ENCODE results near the gene DPM3. TPM values are rescaled to one million over a fixed set of nuclear protein-coding genes. Genes with fewer than 3 reads are reported as not detected.

Gene DPM3
- total and polyA plus RNA-seq, 2 of the 13 experiments (the other 11 are each of a cell fraction or from before 2014, with no cell fraction given), result 23.2 to 53.4 TPM

GRCh38 chr1:155167166-155168104 is 27.1 kb upstream of the DPM3 start (continued):
- TF ChIP-seq FOXM1 (CRISPR knock-in tag; IDR thresholded peaks at IDR 0.05) (no peak), ZNF468 (CRISPR knock-in tag; IDR thresholded peaks at IDR 0.05) (no peak), XBP1 (CRISPR knock-in tag; IDR thresholded peaks at IDR 0.05) (no peak), ZNF777 (CRISPR knock-in tag; IDR thresholded peaks at IDR 0.05) (no peak), PHF8 (CRISPR knock-in tag; IDR thresholded peaks at IDR 0.05) (no peak), BRCA1 (CRISPR knock-in tag; IDR thresholded peaks at IDR 0.05) (no peak), TBP (CRISPR knock-in tag; IDR thresholded peaks at IDR 0.05) (no peak), FOXA1 (IDR thresholded peaks at IDR 0.05) (no peak), FOXA1 (CRISPR knock-in tag; IDR thresholded peaks at IDR 0.05) (no peak), AKAP8 (CRISPR knock-in tag; IDR thresholded peaks at IDR 0.05) (no peak), ZNF20 (CRISPR knock-in tag; IDR thresholded peaks at IDR 0.05) (no peak), KDM5B (CRISPR knock-in tag; IDR thresholded peaks at IDR 0.05; ENCODE audit: borderline replicate concordance) (peak; percentile 54; the same call in 1 of the 2 replicates), TEF (CRISPR knock-in tag; IDR thresholded peaks at IDR 0.05) (no peak), ESRRA (CRISPR knock-in tag; IDR thresholded peaks at IDR 0.05; ENCODE audit: low read depth) (no peak), ZSCAN5A (CRISPR knock-in tag; IDR thresholded peaks at IDR 0.05; ENCODE audit: borderline replicate concordance) (0 out of 2 replicates have a peak, but pooled peaks have one; percentile 23), EHMT2 (IDR thresholded peaks at IDR 0.05; ENCODE audit: borderline replicate concordance, low read depth, low read length) (no peak), NFYB (CRISPR knock-in tag; IDR thresholded peaks at IDR 0.05) (no peak), IRF2 (CRISPR knock-in tag; IDR thresholded peaks at IDR 0.05) (0 out of 2 replicates have a peak, but pooled peaks have one; percentile 31), ZNF713 (CRISPR knock-in tag; IDR thresholded peaks at IDR 0.05) (peak; percentile 11; the same call in 1 of the 2 replicates), GABPA (IDR thresholded peaks at IDR 0.05; ENCODE audit: low read depth, low read length) (no peak), GABPA (CRISPR knock-in tag; IDR thresholded peaks at IDR 0.05; ENCODE audit: low read depth) (no peak), RAD51 (IDR thresholded peaks at IDR 0.05; ENCODE audit: borderline replicate concordance) (no peak), ZNF431 (CRISPR knock-in tag; IDR thresholded peaks at IDR 0.05; ENCODE audit: borderline replicate concordance, low read depth) (no peak), RAD21 (CRISPR knock-in tag; IDR thresholded peaks at IDR 0.05) (peak; percentile 97), SPEN (CRISPR knock-in tag; IDR thresholded peaks at IDR 0.05; ENCODE audit: low read depth) (no peak), TFAP4 (IDR thresholded peaks at IDR 0.05; ENCODE audit: borderline replicate concordance, low read depth) (no peak), HES4 (CRISPR knock-in tag; IDR thresholded peaks at IDR 0.05; ENCODE audit: borderline replicate concordance) (no peak), ZBTB33 (CRISPR knock-in tag; IDR thresholded peaks at IDR 0.05) (peak; percentile 6; the same call in 1 of the 2 replicates)
